Measurements from ENCODE around the gene PTRHD1.

Gene PTRHD1

GRCh38 chr2:24749069-24749691, 44.0 kb downstream of the PTRHD1 start:
- DNase-seq, result no peak

- DNase-seq, result no peak
Observed at GRCh38 chr2:24747299-24747698, 45.9 kb downstream of the PTRHD1 start.

- no peak for DNase-seq
Observed at GRCh38 chr2:24745825-24746224, 47.4 kb downstream of the PTRHD1 start.

GRCh38 chr2:24744356-24744755, 48.8 kb downstream of the PTRHD1 start:
- no peak for DNase-seq

GRCh38 chr2:24743924-24744323, 49.3 kb downstream of the PTRHD1 start:
- DNase-seq, result no peak

GRCh38 chr2:24742730-24743129, 50.5 kb downstream of the PTRHD1 start:
- no peak for DNase-seq

GRCh38 chr2:24740142-24740541, 53.0 kb downstream of the PTRHD1 start:
- no peak for DNase-seq

All from NCI-H2081 (cell line).